ENCODE data around the gene MBD1.

The MBD1 gene

DNA sequence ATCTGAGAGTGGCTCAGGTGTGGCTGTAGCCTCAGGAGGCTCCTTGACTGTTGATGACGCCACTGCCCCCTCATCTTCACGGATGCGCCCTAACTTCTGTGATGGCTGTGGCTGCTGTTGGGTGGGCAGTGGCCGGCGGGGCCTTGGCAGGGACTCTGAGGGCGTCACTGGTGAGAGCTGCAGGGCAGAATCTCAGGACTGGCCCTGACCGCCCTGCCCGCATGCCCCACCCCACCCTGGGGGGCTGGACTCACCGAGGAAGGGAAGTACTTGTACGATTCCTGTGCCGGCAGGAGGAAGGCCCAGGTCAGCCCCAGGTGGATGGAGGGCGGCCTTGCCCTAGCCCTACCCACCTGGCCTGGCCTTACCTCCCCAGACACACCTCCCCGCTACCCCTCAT lies 3.7 kb upstream of the MBD1 start:
- H3K36me3 ChIP-seq (ENCODE audit: control insufficient read depth in 5 of 5, insufficient read depth in 5 of 5, low read length in 5 of 5), result peaks cover 0 to 38% (median 35%) of the 10 kb centered on the region in 5 donors
- H3K27ac ChIP-seq (ENCODE audit: low read depth, low read length), result no peak overlapping the region
- peaks cover 8 to 40% (median 30%) of the 10 kb centered on the region in 5 donors for H3K4me1 ChIP-seq (ENCODE audit: control insufficient read depth in 5 of 5, insufficient read depth in 5 of 5, low read length in 5 of 5)

DNA sequence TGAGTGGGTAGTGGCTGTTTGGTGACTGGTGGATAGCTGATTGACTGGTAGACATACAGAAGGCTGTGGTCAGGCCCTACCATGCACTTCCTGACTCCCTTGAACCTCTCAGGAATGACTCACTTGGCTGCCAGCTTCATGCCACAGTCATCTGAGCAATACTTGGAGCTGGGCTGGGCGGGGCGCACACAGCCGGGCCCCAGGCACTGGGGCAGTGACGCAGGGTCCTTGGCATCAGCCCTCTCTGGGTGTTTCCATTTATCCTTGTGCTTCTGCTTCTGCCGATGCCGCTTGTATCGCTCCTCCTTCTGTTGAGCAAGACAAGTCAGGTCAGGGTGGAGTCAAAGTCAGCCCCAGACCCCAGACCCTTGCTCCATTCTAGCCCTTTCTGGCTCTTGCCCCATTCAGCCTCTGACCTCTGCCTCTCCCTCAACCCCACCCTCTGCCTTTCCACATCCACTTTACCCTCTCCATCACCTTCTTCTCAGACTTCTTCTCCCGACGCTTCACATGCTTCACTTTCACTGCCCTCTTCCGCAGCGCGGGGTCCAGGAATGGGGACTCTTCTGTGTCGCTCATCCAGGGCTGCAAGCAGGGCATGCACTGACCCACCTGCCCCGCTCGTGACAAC lies 3.0 kb upstream of the MBD1 start:
- H3K9me3 ChIP-seq (ENCODE audit: control insufficient read depth in 5 of 5, low read length in 5 of 5), result no peaks in the 10 kb centered on the region

More for the DNA sequence above, 3.7 kb upstream of the MBD1 start:
- Histone ChIP-seq H3K27me3 (ENCODE audit: control insufficient read depth in 5 of 5, insufficient read depth in 4 of 5, low read length in 5 of 5) (no peaks in the 10 kb centered on the region), H3K9me3 (ENCODE audit: control insufficient read depth in 5 of 5, low read length in 5 of 5) (no peaks in the 10 kb centered on the region), H3K4me3 (ENCODE audit: low read depth in 1 of 5, low read length in 5 of 5) (no peak overlapping the region), H3K9ac (ENCODE audit: low read length in 5 of 5) (no peak overlapping the region)

DNA sequence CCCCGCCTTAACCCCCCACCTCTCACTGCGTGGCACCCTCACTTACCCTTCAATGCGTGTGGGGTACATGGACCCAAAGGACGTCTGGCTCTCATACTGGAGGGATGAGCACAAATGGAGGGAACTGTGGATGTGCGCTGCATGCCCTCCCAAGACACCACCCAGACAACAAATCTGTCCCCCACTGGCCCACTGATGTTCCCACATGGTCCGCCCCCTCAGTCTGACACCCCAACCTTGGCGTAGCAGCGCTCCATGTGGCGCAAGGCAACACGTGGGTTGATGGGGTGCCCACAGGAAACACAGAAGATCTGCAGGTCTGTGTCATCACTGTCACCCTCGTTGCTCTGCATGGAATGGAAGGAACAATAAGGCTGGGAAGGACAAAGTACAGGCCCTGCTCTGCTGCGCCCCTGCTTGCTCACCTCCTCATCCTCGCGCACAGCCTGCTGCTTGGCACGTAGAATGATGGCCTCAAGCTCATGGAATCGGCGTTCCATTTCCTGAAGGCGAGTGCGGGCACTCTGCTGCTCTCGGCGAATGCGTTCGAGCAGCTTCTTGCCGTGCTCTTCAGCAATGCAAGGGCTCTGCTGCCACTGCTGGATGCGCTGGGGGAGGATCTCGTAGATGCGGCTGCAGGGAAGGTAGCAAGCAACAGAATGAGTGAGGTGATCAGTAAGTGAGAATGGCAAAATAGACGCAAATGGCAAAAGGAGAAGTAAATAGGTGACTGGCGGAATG lies 2.3 kb upstream of the MBD1 start:
- H3K27ac ChIP-seq (ENCODE audit: low read depth, low read length), result no peak overlapping the region
- H3K4me3 ChIP-seq (ENCODE audit: low read depth in 1 of 5, low read length in 5 of 5), result no peak overlapping the region
- H3K9me3 ChIP-seq (ENCODE audit: control insufficient read depth in 5 of 5, low read length in 5 of 5), result no peaks in the 10 kb centered on the region
- peaks cover 0 to 47% (median 38%) of the 10 kb centered on the region in 5 donors for H3K36me3 ChIP-seq (ENCODE audit: control insufficient read depth in 5 of 5, insufficient read depth in 5 of 5, low read length in 5 of 5)
- no peak overlapping the region for H3K9ac ChIP-seq (ENCODE audit: low read length in 5 of 5)
- peaks cover 8 to 47% (median 38%) of the 10 kb centered on the region in 5 donors for H3K4me1 ChIP-seq (ENCODE audit: control insufficient read depth in 5 of 5, insufficient read depth in 5 of 5, low read length in 5 of 5)
- no peaks in the 10 kb centered on the region for H3K27me3 ChIP-seq (ENCODE audit: control insufficient read depth in 5 of 5, insufficient read depth in 4 of 5, low read length in 5 of 5)

More for the DNA sequence above, 3.0 kb upstream of the MBD1 start:
- no peak overlapping the region for H3K4me3 ChIP-seq (ENCODE audit: low read depth in 1 of 5, low read length in 5 of 5)
- no peak overlapping the region for H3K27ac ChIP-seq (ENCODE audit: low read depth, low read length)
- H3K9ac ChIP-seq (ENCODE audit: low read length in 5 of 5), result no peak overlapping the region
- H3K27me3 ChIP-seq (ENCODE audit: control insufficient read depth in 5 of 5, insufficient read depth in 4 of 5, low read length in 5 of 5), result no peaks in the 10 kb centered on the region
- H3K4me1 ChIP-seq (ENCODE audit: control insufficient read depth in 5 of 5, insufficient read depth in 5 of 5, low read length in 5 of 5), result peaks cover 8 to 47% (median 36%) of the 10 kb centered on the region in 5 donors
- peaks cover 0 to 40% (median 35%) of the 10 kb centered on the region in 5 donors for H3K36me3 ChIP-seq (ENCODE audit: control insufficient read depth in 5 of 5, insufficient read depth in 5 of 5, low read length in 5 of 5)

DNA sequence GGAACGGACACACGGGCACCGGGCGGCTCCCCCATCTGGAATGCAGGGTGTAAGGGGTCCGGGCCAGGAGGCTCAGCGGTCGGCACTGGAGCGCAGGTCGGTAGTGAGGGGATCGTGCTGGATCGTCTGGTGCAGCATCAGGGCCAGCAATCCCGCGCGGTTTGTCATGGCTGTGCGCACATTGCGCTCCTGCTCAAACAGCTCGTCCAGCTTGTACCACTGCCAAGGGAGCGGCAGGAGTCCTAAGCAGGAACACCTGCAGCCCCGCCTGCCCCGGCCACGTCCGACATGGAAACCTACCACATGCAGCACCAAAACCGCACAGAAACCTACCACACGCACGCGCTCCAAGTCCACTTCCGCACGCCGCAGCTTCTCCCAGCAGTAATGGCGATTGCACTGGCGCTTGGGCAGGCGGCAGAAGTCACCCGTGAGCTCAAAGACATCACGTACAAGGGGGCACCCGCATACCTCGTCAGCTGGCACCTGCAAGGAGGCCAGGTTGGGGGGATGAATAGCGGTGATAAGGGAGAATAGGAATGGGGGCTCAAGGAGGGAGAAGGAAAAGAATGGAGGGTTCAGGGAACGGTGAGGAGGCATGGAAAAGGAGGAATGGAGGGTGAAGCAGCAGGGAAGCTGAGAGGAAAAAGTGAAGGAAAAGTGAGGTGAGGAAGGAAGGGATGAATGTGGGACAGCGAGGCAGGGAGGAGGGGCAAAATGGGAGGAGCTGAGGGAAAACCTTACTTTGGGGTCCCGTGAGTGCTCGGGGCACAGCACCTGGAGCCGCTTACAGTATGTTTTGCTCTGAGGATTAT lies 1.4 kb upstream of the MBD1 start:
- no peak overlapping the region for H3K9ac ChIP-seq (ENCODE audit: low read length in 5 of 5)
- peak overlapping the region in 2 of 5 donors; percentile 11 to 100 for H3K4me3 ChIP-seq (ENCODE audit: low read depth in 1 of 5, low read length in 5 of 5)
- H3K36me3 ChIP-seq (ENCODE audit: control insufficient read depth in 5 of 5, insufficient read depth in 5 of 5, low read length in 5 of 5), result peaks cover 4 to 53% (median 42%) of the 10 kb centered on the region in 5 donors

DNA sequence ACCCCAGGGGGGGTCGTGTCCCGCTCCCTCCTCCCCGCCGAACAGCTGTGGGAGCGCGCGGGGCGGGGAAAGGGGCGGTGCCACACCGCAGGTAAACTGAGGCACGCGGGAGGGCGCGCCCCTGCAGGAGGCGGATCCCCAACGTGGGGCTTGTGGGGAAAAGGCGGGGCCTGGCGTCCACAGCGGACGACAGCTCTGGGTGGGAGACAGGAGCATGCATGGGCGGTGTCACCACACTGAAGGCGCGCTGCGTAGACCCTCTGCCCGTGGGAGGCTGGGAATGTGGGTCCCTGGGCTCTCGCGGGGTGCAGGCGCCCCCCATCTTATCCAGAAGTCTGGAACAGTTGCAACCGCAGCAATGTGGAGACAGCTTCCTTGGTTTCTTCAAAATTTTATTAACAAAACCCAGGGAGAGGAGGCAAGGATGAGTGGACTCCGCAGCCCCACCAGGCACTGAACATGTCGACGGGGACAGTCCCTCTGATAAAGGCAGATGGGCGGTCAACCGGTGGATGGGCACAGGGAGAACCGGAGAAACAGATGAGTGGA lies 723 bp upstream of the MBD1 start:
- peaks cover 8 to 42% (median 36%) of the 10 kb centered on the region in 5 donors for H3K4me1 ChIP-seq (ENCODE audit: control insufficient read depth in 5 of 5, insufficient read depth in 5 of 5, low read length in 5 of 5)
- H3K36me3 ChIP-seq (ENCODE audit: control insufficient read depth in 5 of 5, insufficient read depth in 5 of 5, low read length in 5 of 5), result peaks cover 4 to 57% (median 43%) of the 10 kb centered on the region in 5 donors
- no peaks in the 10 kb centered on the region for H3K9me3 ChIP-seq (ENCODE audit: control insufficient read depth in 5 of 5, low read length in 5 of 5)
- H3K9ac ChIP-seq (ENCODE audit: low read length in 5 of 5), result peak overlapping the region in 4 of 5 donors; percentile 68 to 98 (median 83)
- no peaks in the 10 kb centered on the region for H3K27me3 ChIP-seq (ENCODE audit: control insufficient read depth in 5 of 5, insufficient read depth in 4 of 5, low read length in 5 of 5)
- H3K27ac ChIP-seq (ENCODE audit: low read depth, low read length), result peak overlapping the region; percentile 88
- peak overlapping the region; percentile 11 to 100 (median 94) for H3K4me3 ChIP-seq (ENCODE audit: low read depth in 1 of 5, low read length in 5 of 5)

More for the DNA sequence above, 1.4 kb upstream of the MBD1 start:
- Histone ChIP-seq H3K27me3 (ENCODE audit: control insufficient read depth in 5 of 5, insufficient read depth in 4 of 5, low read length in 5 of 5) (no peaks in the 10 kb centered on the region), H3K4me1 (ENCODE audit: control insufficient read depth in 5 of 5, insufficient read depth in 5 of 5, low read length in 5 of 5) (peaks cover 8 to 47% (median 38%) of the 10 kb centered on the region in 5 donors), H3K27ac (ENCODE audit: low read depth, low read length) (no peak overlapping the region), H3K9me3 (ENCODE audit: control insufficient read depth in 5 of 5, low read length in 5 of 5) (no peaks in the 10 kb centered on the region)

DNA sequence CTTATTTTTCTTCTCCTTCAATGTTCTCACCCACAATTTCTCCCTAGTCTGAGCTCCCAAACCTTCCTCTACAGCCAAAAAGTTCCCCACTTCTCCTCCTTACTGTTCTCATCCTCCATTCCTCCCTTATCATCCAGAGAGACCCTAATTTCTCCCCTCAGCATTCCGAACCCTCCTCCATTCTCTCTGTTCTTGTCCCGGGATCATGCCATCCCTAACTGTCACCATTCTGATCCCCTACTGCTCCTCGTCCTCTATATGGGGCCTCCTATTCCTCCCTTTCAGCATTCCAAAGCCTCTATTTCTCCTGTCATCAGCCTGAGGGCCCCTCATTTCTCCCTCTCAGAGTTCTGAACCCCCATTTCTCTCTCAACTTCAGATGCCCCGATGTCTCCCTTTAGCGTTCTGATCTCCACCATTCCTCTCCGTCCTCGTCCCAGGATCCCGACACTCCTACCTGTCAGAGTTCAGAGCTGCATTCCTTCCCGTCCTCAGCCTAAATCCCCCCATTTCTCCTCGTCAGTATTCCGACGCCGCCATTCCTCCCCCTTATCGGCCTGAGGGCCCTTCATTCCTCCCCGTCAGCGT lies 522 bp downstream of the MBD1 start:
- peaks cover 8 to 67% (median 55%) of the 10 kb centered on the region in 5 donors for H3K36me3 ChIP-seq (ENCODE audit: control insufficient read depth in 5 of 5, insufficient read depth in 5 of 5, low read length in 5 of 5)
- H3K9ac ChIP-seq (ENCODE audit: low read length in 5 of 5), result peak overlapping the region; percentile 73 to 100 (median 97)
- peak overlapping the region; percentile 92 to 100 (median 96) for H3K4me3 ChIP-seq (ENCODE audit: low read depth in 1 of 5, low read length in 5 of 5)

DNA sequence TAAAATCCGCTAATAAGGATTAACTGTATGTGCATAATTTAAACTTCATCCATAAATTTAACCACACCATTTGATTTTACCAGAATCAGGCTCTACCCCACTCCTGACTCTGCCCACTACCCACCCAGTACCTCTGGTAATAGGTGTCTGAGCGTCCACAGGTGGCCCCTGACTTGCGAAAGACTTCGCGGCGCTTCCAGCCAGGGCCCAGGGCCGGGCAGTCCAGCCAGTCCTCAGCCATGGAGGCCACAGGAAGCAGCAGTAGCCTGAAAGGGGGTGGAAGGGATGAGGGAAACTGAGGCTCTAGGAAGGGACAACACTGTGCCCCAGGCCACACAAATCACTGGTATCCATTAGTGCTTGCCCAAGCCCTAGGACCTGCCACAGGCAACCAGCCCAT lies 1.6 kb downstream of the MBD1 start:
- Histone ChIP-seq H3K27me3 (ENCODE audit: control insufficient read depth in 5 of 5, insufficient read depth in 4 of 5, low read length in 5 of 5) (no peaks in the 10 kb centered on the region), H3K4me1 (ENCODE audit: control insufficient read depth in 5 of 5, insufficient read depth in 5 of 5, low read length in 5 of 5) (peaks cover 4 to 30% (median 27%) of the 10 kb centered on the region in 5 donors), H3K27ac (ENCODE audit: low read depth, low read length) (no peak overlapping the region), H3K9me3 (ENCODE audit: control insufficient read depth in 5 of 5, low read length in 5 of 5) (no peaks in the 10 kb centered on the region), H3K4me3 (ENCODE audit: low read depth in 1 of 5, low read length in 5 of 5) (peak overlapping the region in 2 of 5 donors; percentile 96 to 100), H3K9ac (ENCODE audit: low read length in 5 of 5) (peak overlapping the region; percentile 35 to 100 (median 97)), H3K36me3 (ENCODE audit: control insufficient read depth in 5 of 5, insufficient read depth in 5 of 5, low read length in 5 of 5) (peaks cover 8 to 67% (median 59%) of the 10 kb centered on the region in 5 donors)

More for the DNA sequence above, 522 bp downstream of the MBD1 start:
- H3K27me3 ChIP-seq (ENCODE audit: control insufficient read depth in 5 of 5, insufficient read depth in 4 of 5, low read length in 5 of 5), result no peaks in the 10 kb centered on the region
- peak overlapping the region; percentile 88 for H3K27ac ChIP-seq (ENCODE audit: low read depth, low read length)
- no peaks in the 10 kb centered on the region for H3K9me3 ChIP-seq (ENCODE audit: control insufficient read depth in 5 of 5, low read length in 5 of 5)
- H3K4me1 ChIP-seq (ENCODE audit: control insufficient read depth in 5 of 5, insufficient read depth in 5 of 5, low read length in 5 of 5), result peaks cover 4 to 30% (median 27%) of the 10 kb centered on the region in 5 donors

DNA sequence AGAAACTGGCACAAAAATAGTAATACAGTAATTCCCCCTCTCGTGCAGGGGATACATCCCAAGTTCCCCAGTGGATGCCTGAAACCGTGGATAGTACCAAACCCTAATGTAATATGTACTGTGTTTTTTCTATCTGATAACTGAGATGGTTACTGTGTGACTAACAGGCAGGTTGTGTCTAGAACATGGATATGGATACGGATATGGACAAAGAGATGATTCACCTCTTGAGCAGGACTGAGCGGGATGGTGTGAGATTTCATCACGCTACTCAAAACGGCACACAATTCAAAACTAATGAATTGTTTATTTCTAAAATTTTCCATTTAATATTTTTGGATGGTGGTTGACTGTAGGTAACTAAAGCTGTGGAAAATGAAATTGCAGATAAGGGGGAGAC lies 3.4 kb downstream of the MBD1 start:
- no peak overlapping the region for H3K9ac ChIP-seq (ENCODE audit: low read length in 5 of 5)
- H3K27ac ChIP-seq (ENCODE audit: low read depth, low read length), result no peak overlapping the region
- H3K4me3 ChIP-seq (ENCODE audit: low read depth in 1 of 5, low read length in 5 of 5), result no peak overlapping the region
- peaks cover 4 to 30% (median 27%) of the 10 kb centered on the region in 5 donors for H3K4me1 ChIP-seq (ENCODE audit: control insufficient read depth in 5 of 5, insufficient read depth in 5 of 5, low read length in 5 of 5)
- no peaks in the 10 kb centered on the region for H3K27me3 ChIP-seq (ENCODE audit: control insufficient read depth in 5 of 5, insufficient read depth in 4 of 5, low read length in 5 of 5)
- no peaks in the 10 kb centered on the region for H3K9me3 ChIP-seq (ENCODE audit: control insufficient read depth in 5 of 5, low read length in 5 of 5)
- H3K36me3 ChIP-seq (ENCODE audit: control insufficient read depth in 5 of 5, insufficient read depth in 5 of 5, low read length in 5 of 5), result peaks cover 8 to 67% (median 59%) of the 10 kb centered on the region in 5 donors

DNA sequence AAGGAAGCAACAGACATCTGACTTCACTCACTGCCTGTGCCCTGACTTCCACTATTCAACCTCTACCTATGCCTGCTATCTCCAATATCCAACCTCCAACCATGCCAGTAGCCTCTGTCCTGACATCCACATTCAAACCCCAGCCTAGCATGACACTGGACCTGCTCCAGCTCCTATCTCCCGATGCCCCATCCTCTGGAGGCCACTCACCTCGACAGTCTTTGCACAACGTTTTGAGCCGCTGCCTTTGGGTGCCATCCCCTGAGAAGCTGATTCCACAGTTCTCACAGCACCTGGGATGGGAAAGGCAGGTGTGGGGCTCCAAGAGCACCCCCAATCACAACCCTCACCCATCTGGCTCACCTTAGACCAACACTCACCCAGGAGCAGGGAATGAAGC lies 4.9 kb downstream of the MBD1 start:
- H3K4me3 ChIP-seq (ENCODE audit: low read depth in 1 of 5, low read length in 5 of 5), result no peak overlapping the region
- no peaks in the 10 kb centered on the region for H3K9me3 ChIP-seq (ENCODE audit: control insufficient read depth in 5 of 5, low read length in 5 of 5)
- H3K27ac ChIP-seq (ENCODE audit: low read depth, low read length), result no peak overlapping the region
- H3K27me3 ChIP-seq (ENCODE audit: control insufficient read depth in 5 of 5, insufficient read depth in 4 of 5, low read length in 5 of 5), result no peaks in the 10 kb centered on the region
- no peak overlapping the region for H3K9ac ChIP-seq (ENCODE audit: low read length in 5 of 5)
- H3K4me1 ChIP-seq (ENCODE audit: control insufficient read depth in 5 of 5, insufficient read depth in 5 of 5, low read length in 5 of 5), result peaks cover 4 to 22% (median 18%) of the 10 kb centered on the region in 5 donors
- peaks cover 10 to 75% (median 68%) of the 10 kb centered on the region in 5 donors for H3K36me3 ChIP-seq (ENCODE audit: control insufficient read depth in 5 of 5, insufficient read depth in 5 of 5, low read length in 5 of 5)
